HFF-Myc (cell line): Measurements from ENCODE around the gene DNAJC30.

Experiments
- DNase-seq: peaks from one replicate; pipeline ENCODE4 v3.0.0-alpha.2; 2011; ENCODE audit warnings: low read depth; ENCODE audit errors: extremely low read depth
- H3K4me3 ChIP-seq: replicated peaks from 2 replicates; pipeline ENCODE4 v1.5.1; 2011; ENCODE audit warnings: low read depth, mild to moderate bottlenecking, control low read depth, low read length
- TF ChIP-seq, protein P1 (sequence below): IDR thresholded peaks from 2 replicates; pipeline ENCODE4 v1.5.1; 2012; ENCODE audit warnings: mild to moderate bottlenecking, low read depth, low read length, control low read depth; ENCODE audit errors: missing control alignments

DNAJC30 gene

GRCh38 chr7:73703225-73703624 is 20.0 kb upstream of the DNAJC30 start:
- no peak overlapping the region for H3K4me3 ChIP-seq
- no peak for DNase-seq
- TF ChIP-seq, protein P1, sequence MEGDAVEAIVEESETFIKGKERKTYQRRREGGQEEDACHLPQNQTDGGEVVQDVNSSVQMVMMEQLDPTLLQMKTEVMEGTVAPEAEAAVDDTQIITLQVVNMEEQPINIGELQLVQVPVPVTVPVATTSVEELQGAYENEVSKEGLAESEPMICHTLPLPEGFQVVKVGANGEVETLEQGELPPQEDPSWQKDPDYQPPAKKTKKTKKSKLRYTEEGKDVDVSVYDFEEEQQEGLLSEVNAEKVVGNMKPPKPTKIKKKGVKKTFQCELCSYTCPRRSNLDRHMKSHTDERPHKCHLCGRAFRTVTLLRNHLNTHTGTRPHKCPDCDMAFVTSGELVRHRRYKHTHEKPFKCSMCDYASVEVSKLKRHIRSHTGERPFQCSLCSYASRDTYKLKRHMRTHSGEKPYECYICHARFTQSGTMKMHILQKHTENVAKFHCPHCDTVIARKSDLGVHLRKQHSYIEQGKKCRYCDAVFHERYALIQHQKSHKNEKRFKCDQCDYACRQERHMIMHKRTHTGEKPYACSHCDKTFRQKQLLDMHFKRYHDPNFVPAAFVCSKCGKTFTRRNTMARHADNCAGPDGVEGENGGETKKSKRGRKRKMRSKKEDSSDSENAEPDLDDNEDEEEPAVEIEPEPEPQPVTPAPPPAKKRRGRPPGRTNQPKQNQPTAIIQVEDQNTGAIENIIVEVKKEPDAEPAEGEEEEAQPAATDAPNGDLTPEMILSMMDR = no peak

GRCh38 chr7:73702665-73703064 is 19.4 kb upstream of the DNAJC30 start:
- H3K4me3 ChIP-seq = no peak overlapping the region
- DNase-seq = no peak
- TF ChIP-seq, protein P1 = no peak

- TF ChIP-seq, protein P1 = no peak
- H3K4me3 ChIP-seq = no peak overlapping the region
- DNase-seq = no peak
These were observed 19.0 kb upstream of the DNAJC30 start for GRCh38 chr7:73702226-73702625.

GRCh38 chr7:73701357-73701995 is 18.2 kb upstream of the DNAJC30 start:
- TF ChIP-seq, protein P1 = peak; percentile 69
- no peak overlapping the region for H3K4me3 ChIP-seq
- no peak for DNase-seq

DNA sequence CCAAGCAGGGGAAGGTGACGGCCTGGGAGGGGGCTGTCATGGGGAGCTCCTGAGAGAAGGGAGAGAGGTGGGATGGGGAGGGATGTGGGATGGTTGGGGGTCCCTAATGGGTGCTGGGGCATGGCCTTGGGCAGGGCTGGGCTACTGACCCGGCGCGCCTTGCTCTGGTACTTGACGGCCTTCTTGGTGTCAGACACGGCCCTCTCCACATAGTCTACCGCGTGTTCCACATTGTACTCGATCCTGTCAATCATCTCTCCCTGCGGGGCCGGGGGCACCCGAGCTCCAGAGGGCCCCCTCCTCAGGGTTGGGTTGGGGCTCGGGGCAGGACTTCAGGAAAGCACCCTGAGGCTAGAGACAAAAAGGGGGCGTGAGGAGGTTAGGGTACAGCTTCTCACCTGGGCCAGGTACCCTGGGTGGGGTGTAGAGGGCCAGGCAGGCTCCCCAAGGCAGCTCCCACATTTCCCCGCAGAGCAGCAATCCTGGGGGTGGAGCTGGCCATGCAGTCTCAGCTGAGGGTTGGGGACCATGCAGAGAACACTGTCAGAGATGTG is 17.4 kb upstream of the DNAJC30 start:
- H3K4me3 ChIP-seq = no peak overlapping the region
- DNase-seq = no peak
- TF ChIP-seq, protein P1 = no peak

DNA sequence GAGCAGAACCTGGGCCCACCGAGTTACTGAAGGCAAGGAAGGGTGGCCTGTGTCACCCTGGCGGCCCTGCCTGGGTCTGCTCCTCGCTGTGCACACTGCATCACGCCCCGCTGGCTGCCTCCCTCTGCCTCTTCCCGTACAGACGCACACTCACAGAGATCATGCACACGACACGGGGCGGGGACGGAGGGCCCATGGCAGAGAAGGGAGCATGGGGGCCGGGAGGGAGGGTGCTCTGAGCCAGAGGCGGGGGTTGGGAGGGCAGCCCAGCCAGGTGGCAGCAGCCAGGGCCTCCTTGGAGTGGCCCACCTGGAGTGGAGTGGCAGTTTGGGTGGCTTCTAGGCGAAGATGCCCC is 16.8 kb upstream of the DNAJC30 start:
- TF ChIP-seq, protein P1 = no peak
- no peak overlapping the region for H3K4me3 ChIP-seq
- no peak for DNase-seq
